Chondrocyte (in vitro differentiated cells): ENCODE measurements around the gene ASB4. TPM values are rescaled to one million over a fixed set of nuclear protein-coding genes. Genes with fewer than 3 reads are reported as not detected.
A peak's percentile ranks its signal among the peaks of the same experiment; 100 is the strongest.
"Not testable (repeated sequence)": the region's sequence is repeated elsewhere in the genome, so short reads cannot be mapped to it uniquely, and the experiment has no call there.

ENCODE experiments used
- DNase-seq: peaks from one replicate; pipeline ENCODE4 v3.0.0; 2021; ENCODE audit warnings: mixed read lengths, low spot score
- H3K27ac Mint-ChIP-seq: one replicate; pipeline ENCODE4 v1.8.0; 2021; ENCODE audit warnings: mild to moderate bottlenecking, moderate library complexity, mixed read lengths; ENCODE audit not compliant: unreplicated experiment
- H3K27me3 Mint-ChIP-seq: 2 replicates; pipeline ENCODE4 v1.8.0; 2021; ENCODE audit warnings: low read depth, mixed read lengths
- H3K36me3 Mint-ChIP-seq: 2 replicates; pipeline ENCODE4 v1.8.0; 2021; ENCODE audit warnings: low read depth, mixed read lengths
- H3K4me1 Mint-ChIP-seq: 2 replicates; pipeline ENCODE4 v1.8.0; 2021; ENCODE audit warnings: low read depth, mild to moderate bottlenecking, mixed read lengths
- H3K4me3 Mint-ChIP-seq: one replicate; pipeline ENCODE4 v1.8.0; 2021; ENCODE audit warnings: mild to moderate bottlenecking, moderate library complexity, mixed read lengths; ENCODE audit not compliant: unreplicated experiment
- H3K9me3 Mint-ChIP-seq: 2 replicates; pipeline ENCODE4 v1.8.0; 2021; ENCODE audit warnings: low read depth, mixed read lengths
- CTCF ChIP-seq: fragments of 200-600 bp; sonication (generic); IDR thresholded peaks from 2 replicates; pipeline ENCODE4 v1.5.0; 2021; ENCODE audit warnings: antibody characterized with exemption, mild to moderate bottlenecking, moderate library complexity
- total RNA-seq: library from RNA; stranded (reverse); gene quantifications from 3 replicates; pipeline ENCODE4 v1.2.1, GENCODE V29; 2021

ASB4 gene
- total RNA-seq, 1 donor from 2014 or later, result not detected

- H3K36me3 Mint-ChIP-seq, result no peaks in the 10 kb centered on the region
- H3K4me3 Mint-ChIP-seq, result no peak overlapping the region
- DNase-seq, result no peak
- H3K27me3 Mint-ChIP-seq, result no peaks in the 10 kb centered on the region
- no peak overlapping the region for H3K27ac Mint-ChIP-seq
- no peak for TF ChIP-seq CTCF
- H3K4me1 Mint-ChIP-seq, result peaks cover 9% of the 10 kb centered on the region
- no peaks in the 10 kb centered on the region for H3K9me3 Mint-ChIP-seq
Observed at GRCh38 chr7:95503271-95504131, 17.8 kb downstream of the ASB4 start.

- H3K4me3 Mint-ChIP-seq, H3K27ac Mint-ChIP-seq, H3K27me3 Mint-ChIP-seq, H3K9me3 Mint-ChIP-seq, H3K36me3 Mint-ChIP-seq, H3K4me1 Mint-ChIP-seq, DNase-seq: not testable (repeated sequence)
Observed at GRCh38 chr7:95504132-95504588, 18.4 kb downstream of the ASB4 start.

GRCh38 chr7:95508780-95509179 is 23.0 kb downstream of the ASB4 start:
- Mint-ChIP-seq H3K4me3 (no peak overlapping the region), H3K4me1 (no peaks in the 10 kb centered on the region), H3K9me3 (no peaks in the 10 kb centered on the region), H3K27ac (no peak overlapping the region), H3K36me3 (no peaks in the 10 kb centered on the region), H3K27me3 (peaks cover under 1% of the 10 kb centered on the region)
- DNase-seq, result no peak
- TF ChIP-seq CTCF, result no peak

GRCh38 chr7:95509199-95509598 is 23.5 kb downstream of the ASB4 start:
- peaks cover 4% of the 10 kb centered on the region for H3K27me3 Mint-ChIP-seq
- no peaks in the 10 kb centered on the region for H3K36me3 Mint-ChIP-seq
- no peak overlapping the region for H3K4me3 Mint-ChIP-seq
- DNase-seq, result no peak
- H3K9me3 Mint-ChIP-seq, result no peaks in the 10 kb centered on the region
- no peak overlapping the region for H3K27ac Mint-ChIP-seq
- H3K4me1 Mint-ChIP-seq, result no peaks in the 10 kb centered on the region
- TF ChIP-seq CTCF, result no peak

GRCh38 chr7:95511716-95512260 is 26.0 kb downstream of the ASB4 start:
- peak; percentile 95 for TF ChIP-seq CTCF
- no peak for DNase-seq
- H3K27ac Mint-ChIP-seq, result no peak overlapping the region
- no peaks in the 10 kb centered on the region for H3K4me1 Mint-ChIP-seq
- H3K27me3 Mint-ChIP-seq, result peaks cover 4% of the 10 kb centered on the region
- H3K4me3 Mint-ChIP-seq, result no peak overlapping the region
- H3K36me3 Mint-ChIP-seq, result no peaks in the 10 kb centered on the region
- H3K9me3 Mint-ChIP-seq, result no peaks in the 10 kb centered on the region
